ENCODE measurements around the gene CRYBG3.

Gene CRYBG3

GRCh38 chr3:97971679-97972567 lies 150.1 kb downstream of the CRYBG3 start, which contains the start of gene RIOX2:
Gene RIOX2 (minus strand): TSS chr3:97972431. CDS start chr3:97967593, 4,838 bp downstream.
- H3K27ac ChIP-seq: peak within 1 kb of the TSS; percentile 93
- peak; percentile 68 for TF ChIP-seq ZFX (IDR thresholded peaks at IDR 0.05)
- peak; percentile 8; the same call in 1 of the 2 replicates for TF ChIP-seq CTCF (conservative IDR thresholded peaks at IDR 0.05)

- peak overlapping the region; percentile 93 for H3K27ac ChIP-seq
- TF ChIP-seq CTCF (conservative IDR thresholded peaks at IDR 0.05): no peak
- no peak for TF ChIP-seq ZFX (IDR thresholded peaks at IDR 0.05)
Measured at GRCh38 chr3:97972976-97973375, 151.2 kb downstream of the CRYBG3 start.

- TF ChIP-seq ZFX (IDR thresholded peaks at IDR 0.05) (no peak), CTCF (conservative IDR thresholded peaks at IDR 0.05) (no peak)
- H3K27ac ChIP-seq: no peak overlapping the region
Measured at GRCh38 chr3:97974996-97975395, 153.2 kb downstream of the CRYBG3 start.

GRCh38 chr3:97975466-97975865 lies 153.7 kb downstream of the CRYBG3 start:
- TF ChIP-seq ZFX (IDR thresholded peaks at IDR 0.05) (no peak), CTCF (conservative IDR thresholded peaks at IDR 0.05) (peak; percentile 27)
- H3K27ac ChIP-seq: no peak overlapping the region

- TF ChIP-seq ZFX (IDR thresholded peaks at IDR 0.05): no peak
- no peak for TF ChIP-seq CTCF (conservative IDR thresholded peaks at IDR 0.05)
- H3K27ac ChIP-seq: no peak overlapping the region
Measured at GRCh38 chr3:97979610-97980009, 157.8 kb downstream of the CRYBG3 start.

GRCh38 chr3:97981886-97982285 lies 160.1 kb downstream of the CRYBG3 start:
- H3K27ac ChIP-seq: no peak overlapping the region
- TF ChIP-seq ZFX (IDR thresholded peaks at IDR 0.05) (no peak), CTCF (conservative IDR thresholded peaks at IDR 0.05) (no peak)

GRCh38 chr3:97983933-97984491 lies 162.2 kb downstream of the CRYBG3 start:
- no peak overlapping the region for H3K27ac ChIP-seq
- no peak for TF ChIP-seq ZFX (IDR thresholded peaks at IDR 0.05)
- no peak for TF ChIP-seq CTCF (conservative IDR thresholded peaks at IDR 0.05)

Data from C4-2B (cell line).